Measurements from ENCODE around the gene BDH1.
"Not testable (repeated sequence)": the region's sequence is repeated elsewhere in the genome, so short reads cannot be mapped to it uniquely, and the experiment has no call there.

Gene BDH1

GRCh38 chr3:197590313-197590962 lies 34.7 kb upstream of the BDH1 start:
- no peaks in the 10 kb centered on the region for H3K36me3 ChIP-seq
- TF ChIP-seq CTCF (IDR thresholded peaks at IDR 0.05; ENCODE audit: low read depth, low read length), result no peak
- H3K4me1 ChIP-seq, result no peaks in the 10 kb centered on the region
- no peak overlapping the region for H3K4me3 ChIP-seq (ENCODE audit: low read depth, low read length)
- no peak for DNase-seq
- H3K9me3 ChIP-seq, result no peaks in the 10 kb centered on the region
- H3K27me3 ChIP-seq, result no peaks in the 10 kb centered on the region

GRCh38 chr3:197589545-197589944 lies 33.8 kb upstream of the BDH1 start:
- no peak for TF ChIP-seq CTCF (IDR thresholded peaks at IDR 0.05; ENCODE audit: low read depth, low read length)
- DNase-seq, result no peak
- H3K4me3 ChIP-seq (ENCODE audit: low read depth, low read length), result no peak overlapping the region

GRCh38 chr3:197586768-197587167 lies 31.0 kb upstream of the BDH1 start:
- not testable (repeated sequence) for DNase-seq; H3K4me1 ChIP-seq; H3K9me3 ChIP-seq; H3K4me3 ChIP-seq (ENCODE audit: low read depth, low read length); H3K36me3 ChIP-seq; H3K27me3 ChIP-seq

More at GRCh38 chr3:197589545-197589944, 33.8 kb upstream of the BDH1 start:
- Histone ChIP-seq H3K36me3 (no peaks in the 10 kb centered on the region), H3K4me1 (no peaks in the 10 kb centered on the region), H3K9me3 (no peaks in the 10 kb centered on the region), H3K27me3 (no peaks in the 10 kb centered on the region)

- Histone ChIP-seq H3K36me3 (no peaks in the 10 kb centered on the region), H3K9me3 (no peaks in the 10 kb centered on the region), H3K27me3 (no peaks in the 10 kb centered on the region), H3K4me3 (ENCODE audit: low read depth, low read length) (no peak overlapping the region), H3K4me1 (no peaks in the 10 kb centered on the region)
- DNase-seq, result no peak
- TF ChIP-seq CTCF (IDR thresholded peaks at IDR 0.05; ENCODE audit: low read depth, low read length), result no peak
These were observed 30.4 kb upstream of the BDH1 start for GRCh38 chr3:197586181-197586580.

- no peak overlapping the region for H3K4me3 ChIP-seq (ENCODE audit: low read depth, low read length)
- H3K4me1 ChIP-seq, result no peaks in the 10 kb centered on the region
- H3K9me3 ChIP-seq, result no peaks in the 10 kb centered on the region; the same call in 1 of the 2 replicates
- no peaks in the 10 kb centered on the region for H3K36me3 ChIP-seq
- H3K27me3 ChIP-seq, result no peaks in the 10 kb centered on the region
- no peak for DNase-seq
- TF ChIP-seq CTCF (IDR thresholded peaks at IDR 0.05; ENCODE audit: low read depth, low read length), result no peak
These were observed 29.0 kb upstream of the BDH1 start for GRCh38 chr3:197584733-197585132.

GRCh38 chr3:197583371-197583770 lies 27.6 kb upstream of the BDH1 start:
- DNase-seq, result no peak
- no peaks in the 10 kb centered on the region; the same call in 1 of the 2 replicates for H3K9me3 ChIP-seq
- H3K4me3 ChIP-seq (ENCODE audit: low read depth, low read length), result no peak overlapping the region
- H3K27me3 ChIP-seq, result no peaks in the 10 kb centered on the region
- no peaks in the 10 kb centered on the region for H3K4me1 ChIP-seq
- no peak for TF ChIP-seq CTCF (IDR thresholded peaks at IDR 0.05; ENCODE audit: low read depth, low read length)
- H3K36me3 ChIP-seq, result no peaks in the 10 kb centered on the region
